Caki2 (cell line): Measurements from ENCODE around the gene MARCO. TPM values are rescaled to one million over a fixed set of nuclear protein-coding genes. Genes with fewer than 3 reads are reported as not detected.
"Not testable (repeated sequence)": the region's sequence is repeated elsewhere in the genome, so short reads cannot be mapped to it uniquely, and the experiment has no call there.

Experiments
- DNase-seq: peaks from one replicate; pipeline ENCODE4 v3.0.0-alpha.2; 2015; ENCODE audit warnings: low read depth
- in situ Hi-C: cut with HindIII; loops from 2 replicates; pipeline ENCODE4 v1.10.0; 2016; ENCODE audit warnings: low sequenced_read_pairs, low pct_unique_long_range_greater_than_20kb, mixed read lengths
- total RNA-seq: library from RNA; depleted of rRNA; stranded (reverse); fragments of >200 nt; shearing (Covaris generic); gene quantifications from 2 replicates; pipeline ENCODE4 v1.2.3, GENCODE V29; 2014; ENCODE audit warnings: low replicate concordance

The MARCO gene
- total RNA-seq, 1 experiment from 2014 or later: not detected

- DNase-seq: no peak
- in situ Hi-C loops: no loop called here
Measured at GRCh38 chr2:118922254-118922653, 19.7 kb upstream of the MARCO start.

GRCh38 chr2:118923371-118923770 is 18.6 kb upstream of the MARCO start:
- peak; percentile 18 for DNase-seq
- in situ Hi-C loops: no loop called here

- DNase-seq: no peak
- in situ Hi-C loops: no loop called here
Measured at GRCh38 chr2:118925476-118925875, 16.5 kb upstream of the MARCO start.

GRCh38 chr2:118925981-118926380 is 16.0 kb upstream of the MARCO start:
- in situ Hi-C loops: no loop called here
- DNase-seq: no peak

GRCh38 chr2:118929059-118929458 is 12.9 kb upstream of the MARCO start:
- in situ Hi-C loops: no loop called here
- DNase-seq: no peak

GRCh38 chr2:118932949-118933348 is 9.0 kb upstream of the MARCO start:
- no peak for DNase-seq
- in situ Hi-C loops: no loop called here

- no peak for DNase-seq
- in situ Hi-C loops: no loop called here
Measured at GRCh38 chr2:118936306-118936705, 5.7 kb upstream of the MARCO start.

- DNase-seq: no peak
- in situ Hi-C loops: no loop called here
Measured at GRCh38 chr2:118936936-118937335, 5.1 kb upstream of the MARCO start.

- in situ Hi-C loops: no loop called here
- DNase-seq: no peak
Measured at GRCh38 chr2:118937817-118938216, 4.2 kb upstream of the MARCO start.

- DNase-seq: no peak
- in situ Hi-C loops: no loop called here
Measured at GRCh38 chr2:118939994-118940393, 2.0 kb upstream of the MARCO start.

GRCh38 chr2:118940486-118941120 is 1.4 kb upstream of the MARCO start:
- in situ Hi-C loops: no loop called here
- no peak for DNase-seq

- in situ Hi-C loops: no loop called here
- DNase-seq: no peak
Measured at GRCh38 chr2:118943286-118943685, 1.3 kb downstream of the MARCO start.

GRCh38 chr2:118945881-118946280 is 3.9 kb downstream of the MARCO start:
- in situ Hi-C loops: no loop called here

GRCh38 chr2:118948266-118948665 is 6.3 kb downstream of the MARCO start:
- in situ Hi-C loops, DNase-seq: not testable (repeated sequence)

More at GRCh38 chr2:118945881-118946280, 3.9 kb downstream of the MARCO start:
- no peak for DNase-seq

GRCh38 chr2:118954297-118955060 is 12.5 kb downstream of the MARCO start:
- in situ Hi-C loops: no loop called here
- no peak for DNase-seq

GRCh38 chr2:118965737-118966136 is 23.7 kb downstream of the MARCO start:
- in situ Hi-C loops: no loop called here
- no peak for DNase-seq

GRCh38 chr2:118967124-118967880 is 25.3 kb downstream of the MARCO start:
- in situ Hi-C loops: no loop called here

GRCh38 chr2:118968042-118968441 is 26.0 kb downstream of the MARCO start:
- in situ Hi-C loops: no loop called here
- no peak for DNase-seq

More at GRCh38 chr2:118967124-118967880, 25.3 kb downstream of the MARCO start:
- DNase-seq: no peak
